GM12878 (cell line): ENCODE results near the gene HDAC9. TPM values are rescaled to one million over a fixed set of nuclear protein-coding genes. Genes with fewer than 3 reads are reported as not detected.

Experiments
- ATAC-seq: fragments of 200-7000 bp; cut with Tn5 transposase; 3 replicates; pipeline ENCODE4 v1.9.1; 2020; ENCODE audit warnings: mild to moderate bottlenecking, moderate library complexity
- BruUV-seq: library from RNA; stranded (reverse); fragments of 400-500 nt; replicated peaks from 2 replicates; lab custom pipeline; 2021; lab: Mats Ljungman, UMichigan
- CTCF ChIA-PET: fragments of 300-600 bp; sonication (Branson Sonifier 250); formaldehyde crosslinking; extraction: SDS; loops from one replicate; lab custom pipeline; 2021; ENCODE audit warnings: inconsistent platforms; lab: Yijun Ruan, JAX
- POLR2A ChIA-PET: fragments of 350-600 bp; formaldehyde crosslinking; extraction: SDS; loops from one replicate; lab custom pipeline; 2021; ENCODE audit warnings: inconsistent platforms; lab: Charles Lee
- RAD21 ChIA-PET: fragments of 300-600 bp; sonication (Branson Sonifier 250); formaldehyde crosslinking; loops from one replicate; lab custom pipeline; 2023; ENCODE audit warnings: antibody characterized with exemption; ENCODE audit not compliant: unreplicated experiment; lab: Charles Lee
- SMC1A ChIA-PET: fragments of 300-600 bp; sonication (Branson Sonifier 250); formaldehyde crosslinking; loops from one replicate; lab custom pipeline; 2023; ENCODE audit not compliant: unreplicated experiment, uncharacterized antibody; lab: Charles Lee
- DNase-seq: peaks from one replicate; pipeline ENCODE4 v3.0.0-alpha.2; 2011; ENCODE audit warnings: low read depth, low spot score
- FAIRE-seq: peaks from 3 replicates; lab custom pipeline; 2011; peaks lifted over from hg19 to GRCh38; lab: Jason Lieb, UNC
- H2AFZ ChIP-seq: 2 replicates; pipeline ENCODE4 v1.6.0; 2011; ENCODE audit warnings: low read depth, low read length, control low read depth; ENCODE audit not compliant: control insufficient read depth
- H3K27ac ChIP-seq: 2 replicates; pipeline ENCODE4 v1.5.1; 2011; ENCODE audit warnings: control low read depth; ENCODE audit not compliant: control insufficient read depth, insufficient read depth
- H3K27me3 ChIP-seq, 2 experiments: replicated peaks in 1 of 2; 2 replicates each; pipeline versions ENCODE4 v1.6.0 to v1.6.1; 2011; ENCODE audit warnings: low read length in 1 of 2; ENCODE audit not compliant: control insufficient read depth in 2 of 2, insufficient read depth in 2 of 2
- H3K36me3 ChIP-seq, 2 experiments: 2 replicates each; pipeline ENCODE4 v1.5.1; 2011; ENCODE audit warnings: low read length in 1 of 2; ENCODE audit not compliant: control insufficient read depth in 2 of 2, insufficient read depth in 2 of 2
- H3K4me1 ChIP-seq: 2 replicates; pipeline ENCODE4 v1.6.1; 2011; ENCODE audit warnings: mild to moderate bottlenecking, low read length, moderate library complexity, mixed read lengths; ENCODE audit not compliant: control insufficient read depth, insufficient read depth
- H3K4me2 ChIP-seq: 2 replicates; pipeline ENCODE4 v1.6.0; 2011; ENCODE audit warnings: control low read depth; ENCODE audit not compliant: control insufficient read depth, insufficient read depth
- H3K4me3 ChIP-seq: fragments of 200-600 bp; sonication (generic); 2 replicates; pipeline ENCODE4 v1.5.1; 2016
- H3K79me2 ChIP-seq: 2 replicates; pipeline ENCODE4 v1.6.0; 2011; ENCODE audit warnings: low read length; ENCODE audit not compliant: control insufficient read depth, insufficient read depth
- H3K9ac ChIP-seq: 2 replicates; pipeline ENCODE4 v1.8.0; 2011; ENCODE audit warnings: low read length, control low read depth, mixed read lengths; ENCODE audit not compliant: control insufficient read depth, insufficient read depth
- H3K9me3 ChIP-seq: replicated peaks from 3 replicates; pipeline ENCODE4 v1.5.1; 2011; ENCODE audit warnings: mild to moderate bottlenecking, low read length; ENCODE audit not compliant: control insufficient read depth, insufficient read depth
- H4K20me1 ChIP-seq: 2 replicates; pipeline ENCODE4 v1.6.0; 2011; ENCODE audit not compliant: control insufficient read depth, insufficient read depth
- ASH2L ChIP-seq: fragments of 300-600, 200-600 bp; sonication (generic); IDR thresholded peaks from 2 replicates; pipeline ENCODE4 v1.6.1; 2017; ENCODE audit warnings: low read depth, mild to moderate bottlenecking, borderline replicate concordance
- BRCA1 ChIP-seq: IDR thresholded peaks from 2 replicates; pipeline ENCODE4 v1.6.1; 2011; ENCODE audit warnings: low read depth, low read length, improper control_type of control experiment
- HDAC2 ChIP-seq: fragments of 200-600 bp; sonication (generic); IDR thresholded peaks from 2 replicates; pipeline ENCODE4 v1.6.1; 2017
- HDAC6 ChIP-seq: fragments of 200-600 bp; sonication (generic); IDR thresholded peaks from one replicate; pipeline ENCODE4 v1.8.0; 2017; ENCODE audit warnings: antibody characterized with exemption; ENCODE audit not compliant: unreplicated experiment
- MYC ChIP-seq: IDR thresholded peaks from 2 replicates; pipeline ENCODE4 v1.6.1; 2011; ENCODE audit warnings: mild to moderate bottlenecking, low read length, moderate library complexity, inconsistent platforms; ENCODE audit not compliant: insufficient read depth, insufficient replicate concordance, insufficient read length, severe bottlenecking
- NBN ChIP-seq: fragments of 450-650 bp; IDR thresholded peaks from 2 replicates; pipeline ENCODE4 v1.6.1; 2016
- NFIC ChIP-seq: IDR thresholded peaks from 2 replicates; pipeline ENCODE4 v1.6.1; 2012; ENCODE audit warnings: low read depth, mild to moderate bottlenecking, inconsistent platforms, low read length, moderate library complexity
- NKRF ChIP-seq: fragments of 450-650 bp; conservative IDR thresholded peaks from 2 replicates; pipeline ENCODE4 v1.6.1; 2017; ENCODE audit warnings: mild to moderate bottlenecking, moderate library complexity
- RELB ChIP-seq: fragments of 450-650 bp; IDR thresholded peaks from 2 replicates; pipeline ENCODE4 v1.6.1; 2017; ENCODE audit warnings: low read depth, mild to moderate bottlenecking, moderate library complexity
- SREBF2 ChIP-seq: IDR thresholded peaks from 2 replicates; pipeline ENCODE4 v1.6.1; 2012; ENCODE audit warnings: mild to moderate bottlenecking, low read length
- SRF ChIP-seq, 2 experiments: IDR thresholded peaks; 2 replicates each; pipeline ENCODE4 v1.6.1; 2011; ENCODE audit warnings: low read depth in 2 of 2, low read length in 2 of 2, mild to moderate bottlenecking in 1 of 2, moderate library complexity in 1 of 2
- TBL1XR1 ChIP-seq: IDR thresholded peaks from 2 replicates; pipeline ENCODE4 v1.6.1; 2012; ENCODE audit warnings: low read depth, low read length, improper control_type of control experiment
- USF2 ChIP-seq: IDR thresholded peaks from 2 replicates; pipeline ENCODE4 v1.6.1; 2011; ENCODE audit warnings: low read depth, low read length, improper control_type of control experiment, borderline replicate concordance
- ZBTB11 ChIP-seq: fragments of 450-650 bp; formaldehyde crosslinking; IDR thresholded peaks from 2 replicates; pipeline ENCODE4 v1.5.0; 2022; ENCODE audit warnings: mild to moderate bottlenecking, missing genetic modification characterization
- ZNF384 ChIP-seq: IDR thresholded peaks from 2 replicates; pipeline ENCODE4 v1.6.1; 2012; ENCODE audit warnings: low read depth, mild to moderate bottlenecking, low read length, improper control_type of control experiment, borderline replicate concordance
- WGBS: methylation state at CpG from one replicate; pipeline ENCODE4 v1.1.6; 2016; ENCODE audit warnings: low lambda C conversion rate; ENCODE audit not compliant: insufficient replicate concordance, insufficient coverage; ENCODE audit errors: missing lambda C conversion rate; 5-methylcytosine and 5-hydroxymethylcytosine counted together
- in situ Hi-C: fragments of 300-500 bp; cut with MboI; formaldehyde crosslinking; loops from 9 replicates; pipeline ENCODE4 v1.14.3; 2018; ENCODE audit warnings: mixed read lengths
- intact Hi-C: fragments of 100-400 bp; cut with micrococcal nuclease; formaldehyde crosslinking; loops from one replicate; pipeline ENCODE4 v1.14.2; 2022; ENCODE audit not compliant: unreplicated experiment
- polyA plus RNA-seq, 11 experiments: library from polyadenylated mRNA; depleted of rRNA in 4 of 11; unstranded in 6 of 11; stranded (reverse) in 5 of 11; fragments of >200 nt; fragmentation: Nextera tagmentation in 4 of 11; fragmentation: Illumina TruSeq in 1 of 11; extraction: Ambion mirVana in 4 of 11; extraction: Trizol in 1 of 11; gene quantifications; 1 replicate in 1 of 11; 2 replicates in 10 of 11; pipeline versions ENCODE4 v1.2.1 to v1.2.3, GENCODE V29; 2011 to 2016; ENCODE audit warnings: inconsistent platforms in 2 of 11, missing spikeins in 2 of 11, low read depth in 1 of 11
- total RNA-seq, 4 experiments: library from RNA; depleted of rRNA in 3 of 4; stranded (reverse); fragments of >200 nt in 3 of 4; fragmentation: Illumina TruSeq in 1 of 4; extraction: Trizol in 1 of 4; gene quantifications; 2 replicates each; pipeline versions ENCODE4 v1.2.1 to v1.2.3, GENCODE V29; 2013 to 2021

Gene HDAC9
- total and polyA plus RNA-seq, 10 of the 15 experiments (the other 5 are each of a cell fraction or from before 2014, with no cell fraction given): 0.73 to 12.8 (median 0.92) TPM

GRCh38 chr7:18799899-18800298, 304.4 kb downstream of the HDAC9 start (continued):
- TF ChIP-seq ZBTB11: no peak

- Histone ChIP-seq H3K4me1 (no peaks in the 10 kb centered on the region), H4K20me1 (no peaks in the 10 kb centered on the region), H3K9me3 (no peaks in the 10 kb centered on the region), H3K27me3 (no peaks in the 10 kb centered on the region), H2AFZ (no peak overlapping the region), H3K36me3 (no peaks in the 10 kb centered on the region), H3K27ac (no peak overlapping the region), H3K4me2 (no peak overlapping the region), H3K4me3 (no peak overlapping the region), H3K79me2 (no peaks in the 10 kb centered on the region), H3K9ac (no peak overlapping the region)
- TF ChIP-seq NKRF: no peak
- no peak for TF ChIP-seq HDAC6
- TF ChIP-seq RELB: no peak
- TF ChIP-seq SRF (IDR thresholded peaks at IDR 0.05; ENCODE audit: low read depth in 2 of 2, low read length in 2 of 2): no peak
- no peak for TF ChIP-seq NBN
- no peak for TF ChIP-seq BRCA1
- no peak for TF ChIP-seq HDAC2
- TF ChIP-seq NFIC: no peak
- no peak for TF ChIP-seq SREBF2
- no peak for TF ChIP-seq TBL1XR1
- no peak for TF ChIP-seq USF2
- TF ChIP-seq ZNF384: no peak
- no peak for TF ChIP-seq MYC
- TF ChIP-seq ASH2L: no peak
- no peak for FAIRE-seq
- in situ Hi-C loops: no loop called here
- no TSS peak for BruUV-seq
- DNase-seq: no peak
- SMC1A ChIA-PET: no interaction called here
- 0% methylated on average over 1 of the region's 1 CpG for WGBS
- POLR2A ChIA-PET: no interaction called here
- intact Hi-C loops: no loop called here
- ATAC-seq: no peak
- CTCF ChIA-PET: no interaction called here
- RAD21 ChIA-PET: no interaction called here
These were observed 308.4 kb downstream of the HDAC9 start for GRCh38 chr7:18803923-18804322.
